GM12874 (cell line): ENCODE data around the gene RCAN3.
A peak's percentile ranks its signal among the peaks of the same experiment; 100 is the strongest.

Source experiments
- CTCF ChIP-seq: IDR thresholded peaks from 2 replicates; pipeline ENCODE4 v1.5.1; 2011; ENCODE audit warnings: low read depth, mild to moderate bottlenecking, control low read depth, low read length, moderate library complexity; ENCODE audit not compliant: insufficient read depth

RCAN3 gene

GRCh38 chr1:24525606-24526005 is 23.0 kb downstream of the RCAN3 start:
- TF ChIP-seq CTCF, result no peak

- no peak for TF ChIP-seq CTCF
These were observed 23.4 kb downstream of the RCAN3 start for GRCh38 chr1:24526045-24526444.

GRCh38 chr1:24526940-24527542 is 24.4 kb downstream of the RCAN3 start:
- peak; percentile 54; the same call in 1 of the 2 replicates for TF ChIP-seq CTCF

- no peak for TF ChIP-seq CTCF
These were observed 26.1 kb downstream of the RCAN3 start for GRCh38 chr1:24528744-24529143.

- TF ChIP-seq CTCF, result no peak
These were observed 32.4 kb downstream of the RCAN3 start for GRCh38 chr1:24535021-24535424.

- TF ChIP-seq CTCF, result no peak
These were observed 33.1 kb downstream of the RCAN3 start for GRCh38 chr1:24535778-24536177.

- TF ChIP-seq CTCF, result no peak
These were observed 33.8 kb downstream of the RCAN3 start for GRCh38 chr1:24536391-24536840.
